ENCODE data around the gene PKD1L1.

PKD1L1 gene

DNA sequence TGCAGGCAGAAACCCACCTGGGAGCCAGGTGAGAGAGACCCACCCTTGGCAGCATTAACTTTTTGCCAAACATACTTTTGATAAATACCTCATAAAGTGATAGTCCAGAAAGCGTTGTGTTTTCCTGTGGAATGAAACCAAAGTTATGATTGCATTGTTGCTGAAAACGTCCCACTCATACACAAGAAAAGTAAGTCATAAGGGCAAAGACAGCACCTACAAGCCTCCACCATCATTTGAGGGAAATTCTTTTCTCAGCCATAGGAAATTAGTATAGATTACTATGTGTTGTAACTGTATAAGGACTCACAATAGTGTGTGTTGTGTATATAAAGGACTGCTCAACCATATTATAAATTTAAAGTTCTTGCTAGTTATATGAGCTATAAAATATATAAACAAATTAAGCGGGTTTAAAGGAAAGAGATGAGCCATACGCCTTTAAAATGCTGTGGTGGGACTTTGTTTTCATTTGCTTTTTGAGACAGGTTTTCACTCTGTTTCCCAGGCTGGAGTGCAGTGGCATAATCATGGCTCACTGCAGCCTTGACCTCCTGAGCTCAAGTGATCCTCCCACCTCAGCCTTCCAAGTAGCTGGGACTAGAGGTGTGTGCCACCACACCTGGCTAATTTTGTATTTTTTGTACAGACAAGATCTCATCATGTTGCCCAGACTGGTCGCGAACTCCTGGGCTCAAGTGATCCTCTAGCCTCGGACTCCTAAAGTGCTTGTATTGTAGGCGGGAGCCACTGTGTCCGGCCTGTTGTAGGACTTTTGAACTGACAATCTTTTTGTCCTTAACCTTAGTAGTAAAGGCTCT lies 160.8 kb downstream of the PKD1L1 start:
- DNase-seq: no peak

DNA sequence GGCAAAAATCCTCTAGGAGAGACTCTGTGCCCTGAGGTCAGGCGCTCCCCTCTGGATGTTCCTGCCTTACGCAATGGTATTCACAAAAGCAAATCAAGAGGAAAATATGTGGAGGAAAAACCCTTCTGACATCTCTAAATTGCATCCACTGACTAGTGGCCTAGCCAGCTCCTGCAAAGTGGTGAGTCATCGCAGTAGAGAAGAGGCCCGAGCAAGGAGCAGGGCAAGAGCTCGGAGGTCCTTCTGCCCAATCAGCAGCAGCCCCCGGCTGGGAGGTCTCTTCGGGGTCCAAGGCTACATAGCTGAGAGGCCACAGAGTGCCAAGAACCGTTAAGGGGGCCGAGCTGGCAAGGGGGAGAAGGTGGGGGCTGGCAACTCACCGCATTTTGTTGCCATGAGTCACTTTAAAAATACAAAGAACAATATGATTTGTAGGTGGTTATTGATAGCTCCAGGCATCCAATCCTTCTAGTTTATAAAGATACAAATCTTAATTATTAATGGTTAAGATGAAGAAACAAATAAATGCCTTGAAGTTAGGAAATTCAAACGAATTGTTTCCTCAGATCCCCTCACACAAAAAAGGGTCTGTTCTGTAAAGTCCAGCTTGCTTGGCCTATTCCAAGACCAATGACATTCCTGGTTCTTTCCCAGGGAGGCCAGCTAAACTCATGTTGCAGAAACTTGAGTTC lies 161.6 kb downstream of the PKD1L1 start:
- DNase-seq: no peak

DNA sequence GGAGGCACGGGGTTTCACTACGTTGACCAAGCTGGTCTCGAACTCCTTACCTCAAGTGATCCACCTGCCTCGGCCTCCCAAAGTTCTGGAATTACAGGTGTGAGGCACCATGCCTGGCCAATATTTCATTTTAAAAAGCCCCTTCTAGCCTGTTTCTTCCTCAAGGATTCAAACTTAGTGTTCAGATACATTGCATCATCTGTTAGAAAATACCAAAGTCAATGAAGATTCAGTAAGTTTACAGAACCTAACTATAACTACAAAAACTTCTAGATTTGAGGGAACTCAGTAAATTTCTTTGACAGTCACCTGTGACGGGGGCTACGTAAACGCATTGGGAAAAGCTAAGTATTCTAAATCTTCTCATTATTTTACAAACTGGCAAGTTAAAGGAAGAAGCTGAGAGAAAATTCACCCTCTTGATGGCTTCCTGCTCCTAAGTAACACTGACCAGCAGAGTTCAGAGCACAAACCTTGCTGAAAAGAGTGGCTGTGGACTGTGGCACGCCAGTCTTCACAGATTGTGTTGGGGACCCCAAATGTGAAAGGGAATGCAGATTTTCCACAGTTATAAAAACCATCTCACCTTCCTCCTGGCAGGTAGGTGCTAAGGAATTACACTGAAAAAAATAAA lies 162.2 kb downstream of the PKD1L1 start:
- no peak for DNase-seq

DNA sequence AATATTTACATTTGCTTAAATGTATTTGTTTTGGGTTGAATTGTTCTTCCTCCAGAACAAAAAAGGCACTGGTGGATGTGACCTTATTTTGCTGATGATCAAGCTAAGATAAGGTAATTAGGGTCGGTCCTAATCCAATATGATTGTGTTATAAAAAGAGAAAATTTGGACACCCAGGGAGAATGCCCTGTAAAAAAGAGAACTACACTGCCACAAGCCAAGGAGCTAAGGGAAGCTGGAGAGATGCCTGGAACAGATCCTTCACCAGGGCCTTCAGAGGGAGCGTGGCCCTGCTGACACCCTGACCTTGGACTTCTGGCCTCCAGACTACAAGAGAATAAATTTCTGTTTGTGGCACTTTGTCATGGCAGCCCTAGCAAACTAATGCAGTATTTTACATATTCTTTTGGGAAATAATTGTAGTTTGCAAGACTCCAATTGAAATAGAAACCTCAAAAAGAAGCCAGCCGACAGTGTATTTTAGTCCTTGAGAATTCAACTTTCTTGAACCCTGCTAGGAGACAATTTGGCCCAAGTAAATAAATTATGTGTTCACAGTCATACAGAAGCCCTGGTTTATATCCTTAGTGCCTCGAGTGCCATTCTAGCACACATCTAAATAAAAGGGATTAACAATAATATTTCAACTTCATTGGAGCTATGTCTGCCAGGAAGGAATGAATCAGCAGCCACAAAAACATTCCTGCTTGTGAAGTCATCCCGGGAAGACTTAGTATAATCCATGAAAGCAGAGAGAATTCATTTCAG lies 164.6 kb downstream of the PKD1L1 start:
- no peak for DNase-seq

DNA sequence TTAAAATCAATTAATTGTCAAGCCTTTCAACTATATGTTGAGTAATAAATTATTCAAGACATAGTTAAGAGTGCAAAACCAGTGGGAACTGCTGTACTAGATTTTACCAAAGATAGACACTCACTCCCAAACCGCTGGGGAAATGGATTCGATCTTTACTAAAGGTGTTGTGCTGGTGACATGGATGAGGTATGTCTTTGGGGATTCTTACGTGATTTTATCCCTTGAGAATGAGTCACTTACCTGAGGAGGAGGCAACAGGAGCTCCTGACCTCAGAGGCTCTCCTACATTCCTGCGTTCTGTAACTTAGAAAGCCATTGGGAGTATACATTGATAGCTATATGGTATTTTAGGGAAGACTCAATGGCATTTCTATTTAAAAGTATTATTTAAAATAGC lies 165.5 kb downstream of the PKD1L1 start:
- DNase-seq: no peak

DNA sequence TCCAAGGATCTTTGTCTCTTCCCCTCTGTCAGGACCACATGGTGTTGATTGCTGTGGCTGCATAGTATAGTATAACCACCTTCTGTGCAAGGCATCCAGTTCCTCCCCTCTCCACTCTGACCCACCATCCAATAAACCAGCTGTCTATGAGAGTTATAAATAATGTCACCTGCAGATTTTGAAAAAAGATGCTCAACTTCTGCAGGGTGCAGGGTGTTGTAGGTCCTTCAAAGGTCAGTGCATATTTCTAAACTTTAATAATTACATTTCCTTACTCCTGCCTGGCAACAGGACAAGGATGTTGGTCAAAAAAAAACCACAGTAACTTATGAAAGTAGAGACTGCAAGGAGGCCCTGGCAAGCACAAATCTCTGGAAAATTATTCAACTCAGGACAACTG lies 166.2 kb downstream of the PKD1L1 start:
- DNase-seq: no peak

DNA sequence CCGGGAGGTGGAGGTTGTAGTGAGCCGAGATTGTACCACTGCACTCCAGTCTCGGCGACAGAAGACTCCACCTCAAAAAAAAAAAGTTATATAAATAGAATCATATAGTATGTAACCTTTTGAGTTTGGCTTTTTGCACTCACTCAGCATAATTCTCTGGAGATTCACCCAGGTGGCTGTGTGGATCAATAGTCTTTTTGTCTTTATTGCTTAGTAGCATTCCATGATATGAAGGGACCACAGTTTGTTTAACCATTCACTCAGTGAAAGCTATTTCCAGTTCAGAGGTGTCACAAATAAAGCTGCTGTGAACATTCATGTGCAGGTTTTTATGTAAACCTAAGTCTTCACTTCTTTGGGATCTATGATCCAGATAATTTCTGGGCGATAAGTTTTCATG lies 167.7 kb downstream of the PKD1L1 start:
- no peak for DNase-seq

DNA sequence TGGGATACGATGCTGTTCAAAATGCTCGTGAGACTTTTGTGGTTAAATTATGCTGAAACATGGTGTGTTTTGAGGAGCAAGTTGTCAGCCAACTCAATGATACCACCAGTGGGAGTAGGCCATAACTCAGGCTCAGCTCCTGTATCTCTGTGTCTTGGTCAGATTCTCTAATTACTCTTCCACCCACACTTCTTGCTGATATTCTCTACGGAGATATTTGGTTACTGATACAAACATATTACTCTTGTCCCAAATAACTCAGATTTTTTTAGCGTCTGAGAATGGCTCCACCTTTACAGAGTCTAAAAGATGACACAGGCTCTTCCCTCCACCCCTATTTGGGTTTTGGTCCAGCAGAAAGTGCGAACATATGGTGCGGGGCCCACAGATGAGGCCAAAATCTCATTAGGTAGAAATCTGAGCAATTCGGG lies 168.9 kb downstream of the PKD1L1 start:
- DNase-seq: no peak

DNA sequence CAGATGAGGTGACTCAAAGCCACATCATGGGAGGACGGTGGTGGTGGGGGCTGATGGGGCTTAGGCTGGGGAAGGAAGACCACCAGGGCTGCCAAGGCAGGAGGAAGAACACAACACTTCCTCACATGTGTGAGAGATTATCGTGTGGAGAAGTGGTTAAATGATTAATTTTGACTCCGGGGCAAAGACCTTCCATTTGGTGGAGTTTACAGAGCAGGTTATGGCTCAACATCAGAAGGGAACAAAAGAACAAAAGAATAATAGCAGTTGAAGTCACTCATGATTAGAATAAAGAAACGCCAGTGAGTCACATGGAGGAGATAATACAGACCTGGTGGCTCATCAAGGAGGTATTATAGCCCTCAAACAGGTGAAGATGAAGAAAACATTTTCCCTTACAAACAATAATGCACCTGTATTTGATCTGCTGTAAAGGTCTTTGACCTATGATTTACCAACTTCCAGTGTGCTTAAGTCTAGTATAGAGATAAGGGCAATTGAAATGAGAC lies 170.1 kb downstream of the PKD1L1 start:
- DNase-seq: no peak

DNA sequence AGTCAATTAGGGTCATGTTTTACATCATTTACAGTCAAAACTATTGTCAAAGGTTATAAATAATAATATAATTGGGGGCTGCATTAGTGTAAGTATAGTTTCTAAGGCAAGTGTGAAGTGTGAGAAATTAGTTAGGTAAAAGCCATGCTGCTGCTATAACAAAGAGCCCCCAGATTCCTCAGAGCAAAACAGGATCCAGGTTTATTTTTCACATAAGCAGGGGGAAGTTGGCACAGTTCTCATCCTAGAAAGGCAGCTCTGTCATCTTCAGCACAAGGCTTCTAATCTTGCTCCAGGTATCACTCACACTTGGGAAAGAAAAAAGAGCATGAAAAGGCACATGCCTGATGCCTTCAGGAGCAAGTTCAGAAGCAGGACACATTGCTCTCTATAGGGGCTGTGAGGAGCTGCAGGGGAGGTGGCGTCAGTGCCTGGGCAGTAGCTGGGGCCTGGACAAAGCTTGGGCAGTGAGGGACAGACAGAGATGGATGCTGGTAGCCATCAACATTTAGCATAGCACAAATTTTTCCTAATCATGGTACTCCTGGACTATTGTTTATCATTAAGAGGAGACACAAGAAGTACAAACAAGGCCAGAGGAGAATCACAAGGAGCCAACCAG lies 170.6 kb downstream of the PKD1L1 start:
- DNase-seq: no peak

DNA sequence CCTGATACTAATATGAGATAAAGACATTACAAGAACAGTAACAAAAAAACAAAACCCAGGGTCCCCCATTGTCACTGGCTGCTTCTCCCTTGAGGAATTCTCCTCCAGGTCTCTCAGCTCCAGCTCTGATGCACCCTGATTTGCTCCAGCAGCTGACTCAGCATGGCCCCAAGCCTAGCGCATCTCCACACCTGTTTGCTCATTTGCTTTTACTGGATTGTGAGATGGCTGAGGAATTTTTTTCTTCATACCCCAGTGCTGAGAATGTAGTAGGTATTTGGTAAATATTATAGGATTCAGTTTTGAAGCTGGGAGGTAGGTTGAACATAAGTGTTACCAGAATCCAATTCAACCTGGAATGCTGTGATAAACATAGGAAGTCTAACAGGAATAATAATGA lies 171.9 kb downstream of the PKD1L1 start:
- no peak for DNase-seq

DNA sequence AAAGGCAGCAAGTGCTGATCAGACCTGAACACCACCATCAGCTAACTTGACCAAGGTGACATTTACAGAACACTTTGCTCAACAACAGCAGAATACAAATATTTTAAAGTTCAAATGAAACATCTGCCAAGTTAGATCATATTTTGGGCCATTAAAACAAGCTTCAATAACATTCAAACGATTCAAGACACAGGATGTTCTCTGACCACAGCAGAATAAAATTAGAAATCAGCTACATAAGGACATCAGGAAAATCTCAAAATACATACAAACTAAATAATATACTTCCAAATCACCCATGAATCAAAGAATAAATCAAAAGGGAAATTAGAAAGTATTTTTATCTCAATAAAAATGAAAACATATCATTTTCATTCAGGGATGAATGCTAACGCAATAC lies 173.0 kb downstream of the PKD1L1 start:
- DNase-seq: no peak

DNA sequence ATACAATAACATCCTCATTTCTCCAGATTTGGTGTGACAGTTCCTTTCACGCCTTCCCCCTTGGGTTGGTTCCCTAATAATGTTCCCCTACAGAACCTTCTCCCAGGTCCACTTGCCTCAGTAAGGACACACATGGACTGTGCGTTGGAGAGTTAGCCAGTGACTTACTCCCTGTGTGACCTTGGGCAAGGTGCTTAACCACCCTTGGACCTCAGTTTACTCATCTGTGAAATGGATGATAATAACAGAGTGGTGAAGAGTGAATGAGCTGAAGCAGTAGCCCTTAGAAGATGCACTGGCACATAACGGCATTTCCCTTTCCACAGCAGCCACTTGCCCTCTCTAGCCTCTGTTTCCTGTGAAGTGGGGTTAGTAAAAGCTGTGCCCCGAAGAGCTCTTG lies 175.8 kb downstream of the PKD1L1 start:
- no peak for DNase-seq

DNA sequence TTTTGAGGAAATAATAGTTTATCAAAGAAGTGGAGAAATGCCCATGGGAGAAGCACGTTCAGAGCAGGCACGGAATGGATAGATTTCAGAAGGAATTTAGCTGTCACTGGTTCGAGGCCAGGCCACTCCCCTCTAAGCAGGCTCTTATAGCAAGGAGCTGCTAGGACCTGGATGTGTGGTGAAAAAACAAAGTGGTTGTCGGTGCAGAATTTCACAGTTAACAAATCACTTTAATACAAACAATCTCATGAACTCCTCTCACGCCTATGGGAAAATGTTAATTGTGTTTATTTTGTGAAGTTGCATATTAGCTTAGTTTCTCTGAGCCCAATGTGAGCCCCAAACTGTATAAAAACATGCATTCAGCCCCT lies 176.3 kb downstream of the PKD1L1 start:
- no peak for DNase-seq

DNA sequence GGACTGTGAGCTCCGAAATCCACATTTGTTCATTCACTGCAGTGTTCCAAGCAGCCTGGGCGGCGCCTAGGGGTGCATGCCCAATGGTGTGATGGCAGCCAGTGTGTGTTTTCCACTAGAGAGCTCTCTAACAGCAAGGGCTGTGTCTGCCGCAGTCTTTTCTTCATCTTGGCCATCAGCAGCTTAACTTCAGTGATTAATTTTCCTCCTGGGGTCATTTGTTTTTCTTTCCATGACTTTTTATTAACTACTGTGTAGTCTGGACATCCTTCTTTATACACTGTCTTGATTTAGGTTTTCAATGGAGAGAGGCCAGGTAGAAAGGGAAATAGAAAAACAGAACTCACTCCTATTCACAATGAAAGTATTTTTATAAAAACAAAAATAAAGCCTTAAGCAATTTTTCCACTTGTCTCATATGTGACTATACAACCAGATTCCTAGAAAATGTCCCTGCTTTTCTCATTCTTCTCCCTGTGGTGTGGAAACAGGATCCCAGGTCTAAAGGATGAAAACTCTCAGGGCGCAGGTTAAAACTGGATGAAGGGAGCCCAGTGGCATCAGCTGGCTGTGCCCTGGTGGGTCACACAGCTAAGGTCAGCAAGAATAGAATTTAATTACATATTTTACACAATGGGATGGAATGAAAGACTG lies 176.8 kb downstream of the PKD1L1 start:
- no peak for DNase-seq

DNA sequence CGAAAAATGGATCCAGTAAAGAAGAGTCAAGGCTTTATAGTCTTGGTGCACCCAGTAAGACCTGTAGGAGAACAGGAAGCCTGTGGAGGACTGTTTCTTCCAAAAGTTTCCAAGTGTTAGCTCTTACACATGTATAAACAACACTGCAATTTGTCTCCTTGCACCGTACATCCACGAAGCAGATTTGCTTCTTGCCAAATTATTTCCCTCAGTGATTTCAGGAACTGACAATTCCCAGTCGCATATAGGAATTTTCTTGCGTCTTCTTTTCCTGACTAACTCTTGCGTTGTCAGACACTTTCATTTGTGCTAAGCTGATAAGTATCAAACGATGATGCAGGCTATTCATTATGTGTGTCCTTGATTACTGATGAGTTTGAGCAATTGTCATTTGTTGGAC lies 182.1 kb downstream of the PKD1L1 start:
- no peak for DNase-seq

DNA sequence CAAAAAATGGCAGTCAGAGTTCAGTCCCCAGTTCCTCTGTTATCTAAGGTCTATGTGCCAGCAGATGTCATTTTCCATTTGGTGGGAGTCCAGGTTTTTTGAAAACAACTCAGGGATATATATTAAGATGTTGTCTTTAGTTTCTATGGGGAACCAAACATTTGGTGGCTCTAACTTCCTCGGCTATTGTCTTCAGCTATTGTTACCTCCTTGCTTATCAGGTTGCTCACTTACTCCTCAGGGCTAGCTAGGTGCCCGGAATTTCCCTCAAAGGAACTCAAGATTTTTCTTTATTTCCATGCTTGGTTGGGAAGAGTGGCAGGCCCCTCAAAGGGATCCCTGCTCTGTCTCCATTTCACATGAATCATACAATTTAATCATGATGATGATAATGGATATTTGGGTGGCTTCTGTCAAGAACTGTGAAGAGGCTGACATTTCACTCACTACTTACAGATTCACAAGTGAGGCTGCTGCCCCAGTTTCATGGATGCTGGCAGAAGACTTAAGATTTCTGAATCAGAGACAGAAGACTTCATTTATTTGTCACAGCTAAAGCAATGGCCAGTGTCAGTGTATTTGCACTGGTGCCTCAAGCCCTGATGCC lies 182.8 kb downstream of the PKD1L1 start:
- no peak for DNase-seq

DNA sequence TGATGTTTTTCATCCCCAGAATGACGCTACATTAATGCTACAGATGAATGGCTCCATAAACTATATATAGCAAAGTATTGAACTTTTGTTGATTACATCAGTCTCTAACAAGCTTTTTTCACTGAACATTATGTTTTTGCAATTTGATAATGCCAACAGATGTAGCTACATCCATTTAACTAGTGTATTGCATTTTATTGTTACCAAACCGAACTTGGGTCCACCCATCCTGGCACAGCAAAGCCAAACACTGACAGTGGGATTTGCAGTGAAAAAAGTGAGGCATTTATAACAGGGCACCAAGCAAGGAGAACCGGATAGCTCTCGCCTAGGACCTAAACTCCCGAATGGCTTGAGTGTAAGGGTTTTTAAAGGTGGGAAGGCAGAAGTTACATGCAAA lies 183.5 kb downstream of the PKD1L1 start:
- no peak for DNase-seq

DNA sequence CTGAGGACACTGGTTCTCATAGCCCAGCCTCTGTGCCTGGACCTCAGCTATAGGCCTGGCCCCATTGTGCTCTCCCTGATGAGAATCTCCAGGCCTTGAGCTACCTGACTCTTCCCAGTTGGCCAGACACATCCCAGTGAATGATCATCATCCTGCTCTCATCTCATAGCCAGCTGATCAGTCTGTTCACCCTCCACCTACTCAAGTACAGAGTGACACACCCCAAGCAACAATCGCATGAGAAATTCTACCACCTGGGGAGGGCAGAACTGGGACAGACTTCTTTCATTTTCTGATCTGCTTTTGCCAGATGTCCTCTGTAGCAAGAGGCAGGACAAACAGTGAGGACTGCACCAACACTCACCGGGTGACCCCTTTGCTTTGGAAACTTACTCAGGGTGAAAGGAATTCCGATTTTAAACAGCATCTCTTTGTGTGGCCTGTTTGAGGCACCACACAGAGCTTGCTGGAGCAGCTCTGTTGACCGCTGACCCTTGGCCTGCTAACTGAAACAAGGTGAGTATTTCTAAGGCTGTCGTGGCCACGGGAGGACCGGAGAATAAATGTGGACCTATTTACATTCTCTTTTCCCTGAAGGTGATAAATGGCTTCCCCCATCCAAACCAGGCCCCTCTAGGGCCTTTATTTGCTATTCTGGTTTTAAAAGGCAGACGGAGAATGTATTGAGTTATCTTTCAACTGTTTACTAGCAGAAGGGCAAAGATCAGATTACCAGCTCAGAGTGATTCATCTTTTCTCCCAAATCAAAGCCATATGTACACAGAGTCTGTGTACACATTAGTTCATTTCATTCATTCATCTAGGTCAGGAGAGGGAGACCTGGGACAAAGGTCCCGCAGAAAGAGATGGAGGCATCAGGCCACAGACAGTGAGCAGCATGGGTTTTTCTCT lies 184.9 kb downstream of the PKD1L1 start:
- peak; percentile 37 for DNase-seq

DNA sequence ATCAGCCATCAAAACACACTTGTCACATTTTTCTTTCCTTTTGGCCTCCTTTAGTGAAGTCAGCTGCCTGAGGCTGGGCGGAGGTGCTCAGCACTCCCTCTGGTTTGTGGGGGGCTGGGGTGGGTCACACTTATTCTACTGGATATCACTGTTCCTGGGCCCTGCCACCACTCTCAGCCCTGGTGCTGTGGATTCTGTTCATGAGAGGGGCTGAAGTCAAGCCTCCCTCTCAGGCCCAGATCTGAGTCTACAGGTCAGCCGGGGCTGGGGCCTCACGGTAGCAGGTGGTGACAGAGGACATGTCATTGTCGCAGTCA lies 185.6 kb downstream of the PKD1L1 start:
- DNase-seq: no peak

DNA sequence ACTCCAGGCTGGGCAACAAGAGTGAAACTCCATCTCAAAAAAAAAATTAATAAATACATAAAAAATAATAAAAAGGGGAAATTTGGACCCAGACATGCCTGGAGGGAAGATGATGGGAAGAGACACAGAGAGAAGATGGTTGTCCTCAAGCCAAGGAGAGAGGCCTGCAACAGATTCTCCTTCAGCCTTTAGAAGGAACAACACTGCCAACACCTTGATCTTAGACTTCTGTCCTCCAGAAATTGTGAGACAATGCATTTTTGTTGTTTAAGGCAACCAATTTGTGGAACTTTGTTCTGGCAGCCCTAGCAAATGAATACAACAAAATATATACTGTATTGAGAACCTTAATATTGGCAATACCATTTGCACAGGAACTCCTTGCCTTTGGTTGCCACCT lies 186.1 kb downstream of the PKD1L1 start:
- DNase-seq: no peak

All from NCI-H1417 treated with DMSO at 0.1 percent for 48 hours (cell line).